IMR-90 (cell line): ENCODE results near the gene APOH. TPM values are rescaled to one million over a fixed set of nuclear protein-coding genes. Genes with fewer than 3 reads are reported as not detected.

Experiments
- ATAC-seq: fragments of 200-7000 bp; cut with Tn5 transposase; 2 replicates; pipeline ENCODE4 v1.9.1; 2020; ENCODE audit warnings: low read depth, mild to moderate bottlenecking, moderate library complexity
- BruUV-seq: library from RNA; stranded (reverse); fragments of 400-500 nt; replicated peaks from 2 replicates; lab custom pipeline; 2021; lab: Mats Ljungman, UMichigan
- CTCF ChIA-PET: fragments of 300-600 bp; formaldehyde crosslinking; extraction: SDS; loops from one replicate; lab custom pipeline; 2021; ENCODE audit warnings: antibody characterized with exemption; lab: Yijun Ruan, JAX
- POLR2A ChIA-PET: fragments of 300-600 bp; sonication (Branson Sonifier 250); formaldehyde crosslinking; loops from one replicate; lab custom pipeline; 2022; ENCODE audit warnings: antibody characterized with exemption; ENCODE audit not compliant: unreplicated experiment; lab: Charles Lee
- DNase-seq: peaks from one replicate; pipeline ENCODE4 v3.0.0; 2013
- H2AFZ ChIP-seq: replicated peaks from 2 replicates; pipeline ENCODE3; 2013; ENCODE audit warnings: low read length, mild to moderate bottlenecking; ENCODE audit not compliant: poor library complexity
- H2AK5ac ChIP-seq: 2 replicates; pipeline ENCODE4 v1.6.1; 2013; ENCODE audit warnings: low read depth, low read length, inconsistent platforms
- H2AK9ac ChIP-seq: replicated peaks from 2 replicates; pipeline ENCODE3; 2013; ENCODE audit warnings: mild to moderate bottlenecking, low read depth, low read length, moderate library complexity; ENCODE audit not compliant: poor library complexity
- H2BK120ac ChIP-seq: 2 replicates; pipeline ENCODE4 v1.6.1; 2013; ENCODE audit warnings: low read depth, low read length, inconsistent platforms
- H2BK15ac ChIP-seq: 3 replicates; pipeline ENCODE4 v1.6.1; 2013; ENCODE audit warnings: low read depth, low read length, inconsistent platforms
- H2BK20ac ChIP-seq: 2 replicates; pipeline ENCODE4 v1.6.1; 2013; ENCODE audit warnings: low read depth, mild to moderate bottlenecking, inconsistent platforms, low read length, moderate library complexity
- H2BK5ac ChIP-seq: 2 replicates; pipeline ENCODE4 v1.6.1; 2013; ENCODE audit warnings: mild to moderate bottlenecking, low read depth, low read length, inconsistent platforms; ENCODE audit not compliant: poor library complexity, severe bottlenecking
- H3K14ac ChIP-seq: replicated peaks from 2 replicates; pipeline ENCODE4 v1.6.1; 2013; ENCODE audit warnings: low read depth, low read length, inconsistent platforms
- H3K18ac ChIP-seq: 2 replicates; pipeline ENCODE4 v1.6.1; 2013; ENCODE audit warnings: low read depth, low read length, control low read depth
- H3K23ac ChIP-seq: 2 replicates; pipeline ENCODE4 v1.6.1; 2013; ENCODE audit warnings: low read depth, low read length, inconsistent platforms
- H3K27ac ChIP-seq: 2 replicates; pipeline ENCODE4 v1.5.1; 2013; ENCODE audit warnings: mild to moderate bottlenecking, control low read depth, low read length; ENCODE audit not compliant: insufficient read depth
- H3K27me3 ChIP-seq: 2 replicates; pipeline ENCODE4 v1.6.1; 2013; ENCODE audit warnings: low read length; ENCODE audit not compliant: control insufficient read depth, insufficient read depth
- H3K36me3 ChIP-seq: 2 replicates; pipeline ENCODE4 v1.6.1; 2013; ENCODE audit warnings: low read length, mixed read lengths; ENCODE audit not compliant: control insufficient read depth, insufficient read depth
- H3K4ac ChIP-seq: 2 replicates; pipeline ENCODE4 v1.6.1; 2013; ENCODE audit warnings: low read depth, low read length, inconsistent platforms
- H3K4me1 ChIP-seq: 2 replicates; pipeline ENCODE4 v1.6.1; 2013; ENCODE audit warnings: low read length, mixed read lengths; ENCODE audit not compliant: control insufficient read depth, insufficient read depth
- H3K4me2 ChIP-seq: 2 replicates; pipeline ENCODE4 v1.6.1; 2013; ENCODE audit warnings: low read depth, mild to moderate bottlenecking, control low read depth, low read length, moderate library complexity
- H3K4me3 ChIP-seq: 2 replicates; pipeline ENCODE4 v1.5.1; 2013; ENCODE audit warnings: low read depth, mild to moderate bottlenecking, control low read depth, low read length, moderate library complexity; ENCODE audit not compliant: insufficient read depth
- H3K56ac ChIP-seq: 2 replicates; pipeline ENCODE4 v1.6.1; 2013; ENCODE audit warnings: low read length, inconsistent platforms; ENCODE audit not compliant: insufficient read depth; ENCODE audit errors: extremely low read depth
- H3K79me1 ChIP-seq, 2 experiments: 2 replicates each; pipeline ENCODE4 v1.6.1; 2013; ENCODE audit warnings: low read length in 2 of 2, inconsistent platforms in 1 of 2, low read depth in 1 of 2
- H3K9ac ChIP-seq: 2 replicates; pipeline ENCODE4 v1.6.1; 2013; ENCODE audit warnings: low read depth, low read length, control low read depth
- H3K9me1 ChIP-seq: 2 replicates; pipeline ENCODE4 v1.6.1; 2013; ENCODE audit warnings: low read length, inconsistent platforms; ENCODE audit not compliant: insufficient read depth
- H3K9me3 ChIP-seq: 2 replicates; pipeline ENCODE4 v1.6.1; 2013; ENCODE audit warnings: low read length; ENCODE audit not compliant: control insufficient read depth, insufficient read depth
- H4K20me1 ChIP-seq: 2 replicates; pipeline ENCODE4 v1.6.1; 2013; ENCODE audit warnings: low read length, inconsistent platforms; ENCODE audit not compliant: insufficient read depth
- H4K5ac ChIP-seq: 2 replicates; pipeline ENCODE4 v1.6.1; 2013; ENCODE audit warnings: mild to moderate bottlenecking, low read depth, low read length, control low read depth
- H4K8ac ChIP-seq, 2 experiments: 2 replicates each; pipeline ENCODE4 v1.6.1; 2013; ENCODE audit warnings: low read depth in 2 of 2, low read length in 2 of 2, control low read depth in 1 of 2, inconsistent platforms in 1 of 2
- H4K91ac ChIP-seq: 2 replicates; pipeline ENCODE4 v1.6.1; 2013; ENCODE audit warnings: low read depth, low read length, inconsistent platforms; ENCODE audit not compliant: insufficient read depth
- BHLHE40 ChIP-seq: fragments of 150-350 bp; IDR thresholded peaks from 2 replicates; pipeline ENCODE4 v1.6.1; 2016; ENCODE audit warnings: mild to moderate bottlenecking, low read depth, low read length
- CEBPB ChIP-seq: IDR thresholded peaks from 2 replicates; pipeline ENCODE4 v1.6.1; 2012; ENCODE audit warnings: low read depth, low read length, improper control_type of control experiment
- CHD1 ChIP-seq: IDR thresholded peaks from 2 replicates; pipeline ENCODE4 v1.6.1; 2012; ENCODE audit warnings: low read depth, low read length, improper control_type of control experiment
- CTCF ChIP-seq: conservative IDR thresholded peaks from 2 replicates; pipeline ENCODE4 v1.5.1; 2012; ENCODE audit warnings: mild to moderate bottlenecking, low read depth, low read length, improper control_type of control experiment
- ELK1 ChIP-seq: fragments of 150-350 bp; IDR thresholded peaks from 2 replicates; pipeline ENCODE4 v1.6.1; 2016; ENCODE audit warnings: low read depth, mild to moderate bottlenecking, low read length, moderate library complexity, borderline replicate concordance
- FOS ChIP-seq: fragments of 150-350 bp; IDR thresholded peaks from 2 replicates; pipeline ENCODE4 v1.6.1; 2016; ENCODE audit warnings: low read depth, low read length
- MAFK ChIP-seq: IDR thresholded peaks from 2 replicates; pipeline ENCODE4 v1.6.1; 2012; ENCODE audit warnings: low read depth, low read length, improper control_type of control experiment
- MAZ ChIP-seq: IDR thresholded peaks from 2 replicates; pipeline ENCODE4 v1.6.1; 2012; ENCODE audit warnings: low read depth, mild to moderate bottlenecking, low read length, improper control_type of control experiment, moderate library complexity, borderline replicate concordance
- MXI1 ChIP-seq: IDR thresholded peaks from 2 replicates; pipeline ENCODE4 v1.6.1; 2012; ENCODE audit warnings: low read depth, mild to moderate bottlenecking, low read length, moderate library complexity, borderline replicate concordance
- NFE2L2 ChIP-seq: fragments of 150-350 bp; IDR thresholded peaks from 2 replicates; pipeline ENCODE4 v1.6.1; 2016; ENCODE audit warnings: low read depth, mild to moderate bottlenecking, low read length
- POLR2A ChIP-seq: IDR thresholded peaks from 2 replicates; pipeline ENCODE4 v1.6.1; 2012; ENCODE audit warnings: mild to moderate bottlenecking, low read depth, low read length
- RAD21 ChIP-seq: IDR thresholded peaks from 2 replicates; pipeline ENCODE4 v1.6.1; 2012; ENCODE audit warnings: low read length, improper control_type of control experiment
- RCOR1 ChIP-seq: IDR thresholded peaks from 2 replicates; pipeline ENCODE4 v1.6.1; 2012; ENCODE audit warnings: mild to moderate bottlenecking, low read length, improper control_type of control experiment; ENCODE audit not compliant: insufficient replicate concordance
- RFX5 ChIP-seq: IDR thresholded peaks from 2 replicates; pipeline ENCODE4 v1.8.0; 2012; ENCODE audit warnings: low read depth, mild to moderate bottlenecking, low read length, moderate library complexity
- SMC3 ChIP-seq: fragments of 150-350 bp; IDR thresholded peaks from 2 replicates; pipeline ENCODE4 v1.6.1; 2016; ENCODE audit warnings: low read depth, mild to moderate bottlenecking, antibody characterized with exemption, low read length, moderate library complexity
- USF2 ChIP-seq: fragments of 150-350 bp; IDR thresholded peaks from 2 replicates; pipeline ENCODE4 v1.6.1; 2017; ENCODE audit warnings: mild to moderate bottlenecking, antibody characterized with exemption, low read length, low read depth
- dilution Hi-C: fragments of 300-500 bp; cut with HindIII; formaldehyde crosslinking; loops from one replicate; pipeline ENCODE4 v1.14.3; 2018; ENCODE audit warnings: low sequenced_read_pairs; ENCODE audit not compliant: unreplicated experiment
- in situ Hi-C: fragments of 300-500 bp; cut with MboI; formaldehyde crosslinking; loops from 3 replicates; pipeline ENCODE4 v1.14.3; 2019; ENCODE audit warnings: low sequenced_read_pairs, inconsistent platforms, mixed read lengths
- intact Hi-C: fragments of 100-400 bp; cut with micrococcal nuclease; formaldehyde crosslinking; loops from 2 replicates; pipeline ENCODE4 v1.10.0; 2022
- polyA plus RNA-seq, 3 experiments: library from polyadenylated mRNA; depleted of rRNA; stranded (reverse); fragments of >200 nt; gene quantifications; 2 replicates each; pipeline ENCODE4 v1.2.3, GENCODE V29; 2012; ENCODE audit warnings: low replicate concordance in 1 of 3
- total RNA-seq: library from RNA; depleted of rRNA; stranded (reverse); fragments of >200 nt; gene quantifications from 2 replicates; pipeline ENCODE4 v1.2.3, GENCODE V29; 2012

APOH gene
- total and polyA plus RNA-seq, 2 of the 4 experiments (the other 2 are of a cell fraction): not detected

- no TSS peak for BruUV-seq
- in situ Hi-C loops: loop anchor here (25.0 kb wide), 1 partner anchor 609 kb away; the partner anchor contains the start of gene AXIN2
These were observed 58.0 kb downstream of the APOH start for GRCh38 chr17:66171172-66171571.

More at GRCh38 chr17:66171172-66171571, 58.0 kb downstream of the APOH start:
- no peak overlapping the region for H3K23ac ChIP-seq
- H3K9me1 ChIP-seq: peaks cover 2% of the 10 kb centered on the region; the same call in 1 of the 2 replicates
- no peaks in the 10 kb centered on the region for H3K4me1 ChIP-seq
- no peak overlapping the region for H3K18ac ChIP-seq
- DNase-seq (no peak), ATAC-seq (no peak)
- no peak overlapping the region for H2AFZ ChIP-seq
- intact Hi-C loops (no loop called here), dilution Hi-C loops (no loop called here)
- no peak overlapping the region for H3K4ac ChIP-seq
- no peaks in the 10 kb centered on the region for H3K27me3 ChIP-seq
- H4K20me1 ChIP-seq: no peaks in the 10 kb centered on the region
- H4K5ac ChIP-seq: no peak overlapping the region
- no peak overlapping the region for H3K9ac ChIP-seq
- H3K56ac ChIP-seq: no peak overlapping the region
- no peak overlapping the region for H2AK9ac ChIP-seq
- POLR2A ChIA-PET: no interaction called here
- CTCF ChIA-PET: interaction anchor here (0.6 kb wide), 1 partner anchor 892 kb away, joined by 4 read pairs; no protein-coding TSS in a partner anchor
- no peak overlapping the region for H2BK120ac ChIP-seq
- no peak overlapping the region for H2BK5ac ChIP-seq
- no peaks in the 10 kb centered on the region for H3K79me1 ChIP-seq
- H3K14ac ChIP-seq: no peak overlapping the region
- H3K9me3 ChIP-seq: no peaks in the 10 kb centered on the region
- H4K91ac ChIP-seq: no peak overlapping the region
- no peak overlapping the region for H2BK20ac ChIP-seq
- H2AK5ac ChIP-seq: no peak overlapping the region
- TF ChIP-seq FOS (no peak), RFX5 (no peak), USF2 (no peak), CTCF (no peak), ELK1 (no peak), CHD1 (no peak), CEBPB (no peak), MAZ (no peak), MXI1 (no peak), MAFK (no peak), POLR2A (no peak), RAD21 (no peak), SMC3 (no peak), RCOR1 (no peak), BHLHE40 (no peak), NFE2L2 (no peak)
- H3K4me2 ChIP-seq: no peak overlapping the region
- no peak overlapping the region for H3K27ac ChIP-seq
- H3K36me3 ChIP-seq: no peaks in the 10 kb centered on the region
- no peak overlapping the region for H3K4me3 ChIP-seq
- no peak overlapping the region for H4K8ac ChIP-seq
- no peak overlapping the region for H2BK15ac ChIP-seq
